Esophagus squamous epithelium (tissue), 5 donors: Measurements from ENCODE around the gene SOX21. TPM values are rescaled to one million over a fixed set of nuclear protein-coding genes. Genes with fewer than 3 reads are reported as not detected.
A peak's percentile ranks its signal among the peaks of the same experiment; 100 is the strongest.

Experiments used
- DNase-seq: peaks from one replicate; lab custom pipeline; 2025; lab: John Stamatoyannopoulos, UW
- H3K27ac ChIP-seq, 4 donors: fragments of 200-600 bp; sonication (generic); one replicate each; pipeline ENCODE4 v1.5.1; 2016 to 2019; ENCODE audit warnings: mild to moderate bottlenecking in 1 of 4
- H3K27me3 ChIP-seq, 4 donors: fragments of 200-600 bp; sonication (generic); 1 replicate in 3 of 4; 2 replicates in 1 of 4; pipeline versions ENCODE4 v1.5.1 to v1.6.0; 2017 to 2021; ENCODE audit warnings: antibody characterized with exemption in 1 of 4
- H3K36me3 ChIP-seq, 3 donors: fragments of 200-600 bp; sonication (generic); one replicate each; pipeline ENCODE4 v1.5.1; 2016 to 2019
- H3K4me1 ChIP-seq, 3 donors: fragments of 200-600 bp; sonication (generic); one replicate each; pipeline ENCODE4 v1.5.1; 2017 to 2019
- H3K4me3 ChIP-seq, 4 donors: fragments of 200-600 bp; sonication (generic); 1 replicate in 3 of 4; 2 replicates in 1 of 4; pipeline ENCODE4 v1.5.1; 2016 to 2019; ENCODE audit warnings: mild to moderate bottlenecking in 2 of 4, moderate library complexity in 1 of 4
- H3K9me3 ChIP-seq, 3 donors: fragments of 200-600 bp; sonication (generic); one replicate each; pipeline ENCODE4 v1.5.1; 2016 to 2019
- POLR2A ChIP-seq, 4 donors: fragments of 450-650 bp; IDR thresholded peaks; one replicate each; pipeline ENCODE4 v1.6.1; 2017; ENCODE audit warnings: antibody characterized with exemption in 4 of 4, mild to moderate bottlenecking in 4 of 4, moderate library complexity in 3 of 4
- WGBS, 2 donors: methylation state at CpG; one replicate each; pipeline ENCODE4 v1.1.5; 2018; 5-methylcytosine and 5-hydroxymethylcytosine counted together
- intact Hi-C: fragments of 100-400 bp; cut with DNase I; formaldehyde crosslinking; loops from one replicate; pipeline ENCODE4 v1.15.0; 2022
- total RNA-seq, 4 donors: library from RNA; depleted of rRNA; stranded (reverse); fragments of >200 nt; gene quantifications; one replicate each; pipeline ENCODE4 v1.1.0, GENCODE V29; 2016
- TF ChIP-seq, protein P1 (sequence below), 6 experiments: fragments of 450-650 bp in 4 of 6; fragments of 200-600 bp in 2 of 6; sonication (generic) in 2 of 6; IDR thresholded peaks; one replicate each; pipeline ENCODE4 v1.5.1; 2016 to 2019; ENCODE audit warnings: antibody characterized with exemption in 6 of 6, mild to moderate bottlenecking in 4 of 6, moderate library complexity in 4 of 6
- donor health status: DM: yes; HTN: yes; CAD: no.

The SOX21 gene
- total RNA-seq, 4 donors from 2014 or later = 6.7 to 11.6 (median 10.1) TPM

DNA sequence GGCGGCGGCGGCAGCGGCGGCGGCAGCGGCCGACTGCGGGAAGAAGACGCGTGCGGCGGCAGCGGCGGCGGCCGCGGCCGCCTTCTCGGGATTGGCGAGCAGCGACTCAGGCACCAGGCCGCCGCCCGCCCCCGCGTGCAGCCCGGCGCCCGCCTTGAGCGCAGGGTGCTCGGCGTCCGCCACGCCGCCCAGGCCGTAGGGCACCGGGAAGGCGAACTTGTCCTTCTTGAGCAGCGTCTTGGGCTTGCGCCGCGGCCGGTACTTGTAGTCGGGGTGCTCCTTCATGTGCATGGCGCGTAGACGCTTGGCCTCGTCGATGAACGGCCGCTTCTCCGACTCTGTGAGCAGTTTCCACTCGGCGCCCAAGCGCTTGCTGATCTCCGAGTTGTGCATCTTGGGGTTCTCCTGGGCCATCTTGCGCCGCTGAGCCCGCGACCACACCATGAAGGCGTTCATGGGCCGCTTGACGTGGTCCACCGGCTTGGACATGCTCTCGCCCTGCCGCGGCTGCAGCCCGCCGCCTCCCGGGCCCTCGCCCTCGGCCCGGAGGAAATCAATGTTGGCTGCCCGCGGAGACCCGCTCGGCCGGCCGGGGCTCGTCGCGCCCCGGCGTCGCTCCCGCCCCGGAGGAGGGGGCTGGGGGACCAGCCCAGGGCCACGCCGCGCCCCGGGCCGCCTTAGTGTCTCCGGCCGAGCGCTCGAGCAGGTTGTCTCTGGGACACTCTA, 621 bp downstream of the SOX21 start:
- DNase-seq = no peak
- Histone ChIP-seq H3K9me3 (no peaks in the 10 kb centered on the region), H3K27me3 (peaks cover 0 to 97% (median 15%) of the 10 kb centered on the region in 4 donors), H3K4me3 (peak overlapping the region; percentile 66 to 75 (median 69)), H3K27ac (peak overlapping the region; percentile 45 to 90 (median 87)), H3K4me1 (peaks cover 11 to 89% (median 19%) of the 10 kb centered on the region in 3 donors), H3K36me3 (no peaks in the 10 kb centered on the region)
- TF ChIP-seq, protein P1, sequence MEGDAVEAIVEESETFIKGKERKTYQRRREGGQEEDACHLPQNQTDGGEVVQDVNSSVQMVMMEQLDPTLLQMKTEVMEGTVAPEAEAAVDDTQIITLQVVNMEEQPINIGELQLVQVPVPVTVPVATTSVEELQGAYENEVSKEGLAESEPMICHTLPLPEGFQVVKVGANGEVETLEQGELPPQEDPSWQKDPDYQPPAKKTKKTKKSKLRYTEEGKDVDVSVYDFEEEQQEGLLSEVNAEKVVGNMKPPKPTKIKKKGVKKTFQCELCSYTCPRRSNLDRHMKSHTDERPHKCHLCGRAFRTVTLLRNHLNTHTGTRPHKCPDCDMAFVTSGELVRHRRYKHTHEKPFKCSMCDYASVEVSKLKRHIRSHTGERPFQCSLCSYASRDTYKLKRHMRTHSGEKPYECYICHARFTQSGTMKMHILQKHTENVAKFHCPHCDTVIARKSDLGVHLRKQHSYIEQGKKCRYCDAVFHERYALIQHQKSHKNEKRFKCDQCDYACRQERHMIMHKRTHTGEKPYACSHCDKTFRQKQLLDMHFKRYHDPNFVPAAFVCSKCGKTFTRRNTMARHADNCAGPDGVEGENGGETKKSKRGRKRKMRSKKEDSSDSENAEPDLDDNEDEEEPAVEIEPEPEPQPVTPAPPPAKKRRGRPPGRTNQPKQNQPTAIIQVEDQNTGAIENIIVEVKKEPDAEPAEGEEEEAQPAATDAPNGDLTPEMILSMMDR (IDR thresholded peaks at IDR 0.05) = no peak
- intact Hi-C loops = no loop called here
- no CpG with 5 or more reads among the region's 97 CpGs for WGBS, 2 donors

DNA sequence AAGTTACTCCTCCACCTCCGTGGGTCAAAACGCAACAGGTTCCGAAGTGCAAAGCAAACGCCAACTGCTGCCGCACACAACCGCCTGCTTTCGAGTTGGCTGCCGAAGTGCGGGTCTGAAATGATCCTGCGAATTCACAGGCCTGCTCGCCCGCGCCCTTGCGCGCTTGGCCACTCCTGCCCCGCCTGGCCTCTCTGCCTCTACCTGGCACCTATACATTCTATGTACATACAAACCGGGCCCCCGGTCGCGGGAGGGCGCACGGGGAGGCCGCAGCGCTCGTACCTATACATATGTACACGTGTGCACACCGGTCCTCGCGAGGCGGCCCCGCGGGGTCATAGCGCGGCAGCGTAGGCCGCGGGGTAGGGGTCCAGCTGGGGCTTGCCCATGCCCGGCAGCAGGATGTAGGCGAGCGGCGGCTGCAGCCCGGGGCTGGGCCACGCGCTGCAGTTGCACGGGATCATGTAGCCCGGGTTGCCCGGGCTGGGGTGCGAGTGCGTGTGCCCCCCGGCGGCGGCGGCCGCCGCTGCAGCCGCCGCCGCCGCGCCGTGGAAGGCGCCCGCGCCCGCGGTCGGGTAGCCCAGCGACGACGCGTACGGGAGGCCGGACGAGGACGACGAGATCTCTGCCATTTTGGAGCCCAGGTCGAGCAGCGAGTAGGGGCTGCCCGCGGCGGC, 1.3 kb downstream of the SOX21 start:
- intact Hi-C loops = no loop called here
- H3K4me1 ChIP-seq = peaks cover 11 to 88% (median 21%) of the 10 kb centered on the region in 3 donors

DNA sequence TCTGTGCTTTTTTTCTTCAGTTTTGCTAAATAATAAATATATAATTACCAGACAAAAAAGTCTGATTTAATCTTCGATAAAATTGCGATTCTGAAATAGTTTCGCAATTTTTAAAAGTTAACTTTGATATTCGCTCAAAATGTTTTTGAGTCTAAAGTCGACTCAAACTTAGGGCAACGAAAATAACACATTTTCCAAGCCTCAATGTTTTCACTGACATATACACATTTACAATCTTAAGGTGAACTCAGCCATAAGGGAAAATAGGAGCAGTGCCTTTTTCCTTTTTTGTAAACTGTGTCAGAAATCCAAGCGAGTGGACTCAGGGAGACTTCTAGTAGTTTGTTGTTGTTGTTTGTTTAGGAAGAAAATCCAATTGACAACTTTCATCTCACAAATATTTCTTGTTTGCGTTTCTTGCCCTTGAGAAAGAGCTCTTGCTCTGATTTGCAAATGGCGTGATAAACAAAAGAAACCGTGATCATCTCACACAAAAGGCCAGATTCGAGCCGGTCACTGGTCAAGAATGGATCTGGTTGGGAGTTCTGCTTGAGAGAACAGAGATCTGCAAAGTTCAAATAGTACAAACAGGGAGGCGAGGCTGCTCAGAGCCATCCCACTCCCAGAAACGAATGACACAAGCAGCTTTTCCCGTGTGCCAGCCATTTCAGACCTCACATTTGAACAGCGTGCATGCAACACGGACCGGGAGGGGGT, 2.1 kb downstream of the SOX21 start:
- DNase-seq = no peak
- TF ChIP-seq POLR2A (IDR thresholded peaks at IDR 0.05) = no peak
- TF ChIP-seq, protein P1 (IDR thresholded peaks at IDR 0.05) = no peak
- Histone ChIP-seq H3K27me3 (peaks cover 0 to 97% (median 15%) of the 10 kb centered on the region in 4 donors), H3K36me3 (no peaks in the 10 kb centered on the region), H3K9me3 (no peaks in the 10 kb centered on the region), H3K4me3 (peak overlapping the region; percentile 66 to 75 (median 69)), H3K4me1 (peaks cover 11 to 80% (median 21%) of the 10 kb centered on the region in 3 donors), H3K27ac (peak overlapping the region; percentile 60 to 90 (median 87))
- intact Hi-C loops = no loop called here
- 7 to 16% methylated on average over 18 of the region's 18 CpGs for whole genome bisulfite sequencing, 2 donors

More for the DNA sequence above, 1.3 kb downstream of the SOX21 start:
- Histone ChIP-seq H3K27me3 (peaks cover 0 to 97% (median 15%) of the 10 kb centered on the region in 4 donors), H3K4me3 (peak overlapping the region; percentile 66 to 75 (median 69)), H3K27ac (peak overlapping the region; percentile 60 to 90 (median 87)), H3K9me3 (no peaks in the 10 kb centered on the region), H3K36me3 (no peaks in the 10 kb centered on the region)
- DNase-seq = no peak
- no peak for TF ChIP-seq POLR2A (IDR thresholded peaks at IDR 0.05)
- TF ChIP-seq, protein P1 (IDR thresholded peaks at IDR 0.05) = peak in 4 of 6 experiments; percentile 7 to 57 (median 34)
- WGBS, 2 donors = 0 to 8% methylated on average over 2 to 26 of the region's 81 CpGs

DNA sequence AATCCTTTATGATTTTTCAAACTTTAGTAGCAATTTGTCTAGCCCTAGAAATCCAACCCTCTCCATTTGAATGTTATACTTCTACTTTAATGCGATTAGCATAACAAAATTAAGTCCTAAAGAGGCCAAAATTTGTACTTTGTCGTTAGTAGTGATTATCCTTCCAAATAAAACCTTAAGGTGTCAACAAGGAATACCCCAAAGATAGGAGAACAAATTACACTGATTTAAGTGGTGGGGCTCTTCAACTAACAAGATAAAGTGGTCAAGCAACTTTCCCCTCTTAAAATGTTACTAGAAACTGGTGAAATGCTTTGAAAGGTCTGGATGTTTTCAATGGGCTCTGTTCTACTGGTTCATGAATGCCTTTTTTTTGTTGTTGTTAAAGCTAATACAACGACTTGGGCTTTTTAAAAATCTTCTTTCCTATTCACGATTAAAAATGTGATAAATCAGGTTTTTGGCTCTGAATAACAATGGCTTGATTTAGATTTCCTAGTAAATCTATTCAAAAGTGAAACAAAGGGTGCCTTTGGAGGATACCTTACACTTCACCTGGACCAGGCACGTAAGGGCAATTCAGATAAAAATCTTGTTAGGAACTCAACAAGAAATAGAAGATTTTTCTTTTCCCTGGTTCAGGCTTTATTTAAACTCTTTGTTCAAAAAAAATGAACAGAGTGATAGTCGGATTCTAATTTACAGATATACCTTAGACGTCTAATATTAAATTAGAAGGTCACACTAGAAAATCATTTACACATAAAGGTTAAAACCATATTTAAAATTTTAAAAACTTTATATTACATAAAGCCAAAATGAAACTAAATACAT, 3.1 kb downstream of the SOX21 start:
- H3K4me3 ChIP-seq = peak overlapping the region in 3 of 4 donors; percentile 66 to 75 (median 70)
- DNase-seq = no peak
- TF ChIP-seq POLR2A (IDR thresholded peaks at IDR 0.05) = no peak
- TF ChIP-seq, protein P1 (IDR thresholded peaks at IDR 0.05) = no peak
- H3K27me3 ChIP-seq = peaks cover 0 to 100% (median 15%) of the 10 kb centered on the region in 4 donors
- H3K4me1 ChIP-seq = peaks cover 11 to 73% (median 21%) of the 10 kb centered on the region in 3 donors
- whole genome bisulfite sequencing, 2 donors = 9 to 10% methylated on average over 7 of the region's 7 CpGs
- intact Hi-C loops = no loop called here
- no peaks in the 10 kb centered on the region for H3K9me3 ChIP-seq
- H3K36me3 ChIP-seq = no peaks in the 10 kb centered on the region
- H3K27ac ChIP-seq = peak overlapping the region in 3 of 4 donors; percentile 87 to 90 (median 87)
